ENCODE measurements around the gene CRYBA2. TPM values are rescaled to one million over a fixed set of nuclear protein-coding genes. Genes with fewer than 3 reads are reported as not detected.

CRYBA2 gene
- total RNA-seq, 1 donor from 2014 or later = not detected

GRCh38 chr2:218956039-218956438 lies 37.2 kb downstream of the CRYBA2 start:
- no peak for DNase-seq (ENCODE audit: low read depth, low spot score)

DNA sequence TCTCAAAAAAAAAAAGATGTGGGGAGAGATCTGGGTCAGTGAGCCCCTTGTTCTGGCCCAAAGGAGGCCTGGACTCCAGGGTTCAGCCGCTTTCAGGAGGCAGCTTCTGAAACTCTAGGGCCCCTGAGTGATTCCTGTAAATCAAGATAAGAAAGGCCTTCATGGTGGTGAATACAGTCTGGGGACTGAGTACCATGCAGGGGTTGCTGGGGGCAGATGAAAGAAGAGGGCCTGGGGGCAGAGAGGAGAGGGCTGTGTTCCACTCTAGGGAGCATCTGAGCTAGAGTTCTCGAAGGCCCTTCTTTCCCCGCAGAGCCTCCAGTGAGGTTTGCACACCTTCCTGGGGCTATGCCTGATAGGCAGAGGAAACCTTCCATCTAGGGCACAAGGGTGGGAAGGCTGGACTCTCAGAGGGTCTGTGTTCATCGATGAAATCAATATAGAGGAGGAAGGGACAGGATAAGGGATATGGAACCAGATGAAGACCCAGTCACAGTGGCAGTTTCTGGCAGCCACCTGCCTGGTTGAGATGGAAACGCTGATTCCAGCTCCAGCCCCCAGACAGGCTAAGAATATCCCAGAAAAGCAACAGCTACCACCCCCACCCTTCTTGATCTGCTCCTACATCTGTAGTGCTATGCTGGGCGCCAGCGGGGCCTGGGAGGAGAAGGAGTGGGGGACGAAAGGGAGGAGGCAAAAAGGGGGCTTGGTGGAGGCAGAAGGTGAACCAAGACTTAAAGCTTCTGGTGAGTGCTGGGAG lies 38.5 kb downstream of the CRYBA2 start:
- DNase-seq (ENCODE audit: low read depth, low spot score) = no peak

DNA sequence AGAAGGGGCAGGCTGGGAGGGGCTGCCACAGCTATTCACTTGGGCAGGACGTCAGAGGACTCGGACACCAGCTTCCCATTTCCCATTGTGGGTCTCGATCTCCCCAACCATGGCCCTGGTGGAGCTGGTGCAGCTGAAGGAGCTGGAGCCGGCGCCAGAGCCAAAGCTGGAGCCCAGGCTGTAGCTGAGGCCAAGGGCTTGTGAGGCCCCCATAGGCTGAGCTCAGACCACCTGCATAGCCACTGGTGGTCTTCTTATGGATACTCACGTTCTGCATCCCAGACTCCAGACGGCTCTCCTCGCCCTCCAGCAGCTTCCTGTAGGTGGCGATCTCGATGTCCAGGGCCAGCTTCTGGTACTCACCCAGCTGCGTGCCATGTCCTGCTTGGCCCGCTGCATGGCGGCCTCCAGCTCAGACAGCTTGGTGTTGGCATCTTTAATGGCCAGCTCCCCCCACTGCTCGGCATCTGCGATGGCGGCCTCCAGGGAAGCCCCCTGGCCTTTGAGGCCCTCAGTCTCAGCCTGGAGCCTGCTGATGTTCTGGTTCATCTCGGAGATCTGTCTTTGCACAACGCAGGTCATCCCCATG lies 39.8 kb downstream of the CRYBA2 start:
- DNase-seq (ENCODE audit: low read depth, low spot score) = no peak

GRCh38 chr2:218952160-218952559 lies 41.1 kb downstream of the CRYBA2 start:
- no peak for DNase-seq (ENCODE audit: low read depth, low spot score)

- no peak for DNase-seq (ENCODE audit: low read depth, low spot score)
These were observed 46.6 kb downstream of the CRYBA2 start for GRCh38 chr2:218946621-218947020.

GRCh38 chr2:218944759-218945404 lies 48.3 kb downstream of the CRYBA2 start:
- DNase-seq (ENCODE audit: low read depth, low spot score) = no peak

Other genes with a start within 250 kb of the CRYBA2 start
- 10.5 and 10.9 TPM in 2 replicates for gene CYP27A1, start 211.3 kb downstream of the CRYBA2 start, total RNA-seq
- not detected in 2 replicates for gene PRKAG3, start 161.6 kb downstream of the CRYBA2 start, total RNA-seq
- not detected in 2 replicates for gene WNT6, start 133.6 kb downstream of the CRYBA2 start, total RNA-seq
- not detected in 2 replicates for gene WNT10A, start 112.6 kb downstream of the CRYBA2 start, total RNA-seq
- not detected in 2 replicates for gene CDK5R2, start 33.8 kb downstream of the CRYBA2 start, total RNA-seq
- not detected in 2 replicates for gene FEV, start 8.2 kb downstream of the CRYBA2 start, total RNA-seq
- gene CFAP65, start 48.1 kb upstream of the CRYBA2 start, total RNA-seq = under 0.01 TPM in 1 of 2 replicates, not detected in the other
- under 0.01 TPM in 1 of 2 replicates, not detected in the other for gene IHH, start 67.5 kb upstream of the CRYBA2 start, total RNA-seq
- gene NHEJ1, start 167.4 kb upstream of the CRYBA2 start, total RNA-seq = 16.4 and 26.3 TPM in 2 replicates
- 0.59 and 2.2 TPM in 2 replicates for gene SLC23A3, start 176.6 kb upstream of the CRYBA2 start, total RNA-seq
- 18.4 and 24.1 TPM in 2 replicates for gene CNPPD1, start 183.5 kb upstream of the CRYBA2 start, total RNA-seq
- gene RETREG2, start 184.9 kb upstream of the CRYBA2 start, total RNA-seq = 52.6 and 60.1 TPM in 2 replicates
- 18.8 and 20.2 TPM in 2 replicates for gene ZFAND2B, start 213.4 kb upstream of the CRYBA2 start, total RNA-seq
- 20.0 and 69.3 TPM in 2 replicates for gene ABCB6, start 225.5 kb upstream of the CRYBA2 start, total RNA-seq
- 41.3 and 53.3 TPM in 2 replicates for gene ATG9A, start 236.2 kb upstream of the CRYBA2 start, total RNA-seq
- 18.5 and 22.1 TPM in 2 replicates for gene ANKZF1, start 236.4 kb upstream of the CRYBA2 start, total RNA-seq